Ishikawa (cell line): Measurements from ENCODE around the gene TECRL.

ENCODE experiments used
- CEBPB ChIP-seq: IDR thresholded peaks from 2 replicates; pipeline ENCODE4 v1.6.1; 2012
- CREB1 ChIP-seq: IDR thresholded peaks from 2 replicates; pipeline ENCODE4 v1.6.1; 2012; ENCODE audit warnings: low read depth
- EGR1 ChIP-seq: IDR thresholded peaks from 2 replicates; pipeline ENCODE4 v1.6.1; 2012
- FOXM1 ChIP-seq: IDR thresholded peaks from 2 replicates; pipeline ENCODE4 v1.6.1; 2012; ENCODE audit warnings: low read depth, borderline replicate concordance
- RAD21 ChIP-seq: IDR thresholded peaks from 2 replicates; pipeline ENCODE4 v1.6.1; 2012; ENCODE audit warnings: low read depth
- TCF12 ChIP-seq: IDR thresholded peaks from 2 replicates; pipeline ENCODE4 v1.6.1; 2012; ENCODE audit warnings: low read depth
- TEAD4 ChIP-seq: IDR thresholded peaks from 2 replicates; pipeline ENCODE4 v1.6.1; 2012
- YY1 ChIP-seq: IDR thresholded peaks from 2 replicates; pipeline ENCODE4 v1.6.1; 2012; ENCODE audit warnings: low read depth
- TF ChIP-seq, protein P1 (sequence below): IDR thresholded peaks from 2 replicates; pipeline ENCODE4 v1.6.1; 2012; ENCODE audit warnings: low read depth, mild to moderate bottlenecking
- TF ChIP-seq, protein P2 (sequence below): IDR thresholded peaks from 2 replicates; pipeline ENCODE4 v1.6.1; 2012
- TF ChIP-seq, protein P3 (sequence below): IDR thresholded peaks from 2 replicates; pipeline ENCODE4 v1.6.1; 2012

DNA sequence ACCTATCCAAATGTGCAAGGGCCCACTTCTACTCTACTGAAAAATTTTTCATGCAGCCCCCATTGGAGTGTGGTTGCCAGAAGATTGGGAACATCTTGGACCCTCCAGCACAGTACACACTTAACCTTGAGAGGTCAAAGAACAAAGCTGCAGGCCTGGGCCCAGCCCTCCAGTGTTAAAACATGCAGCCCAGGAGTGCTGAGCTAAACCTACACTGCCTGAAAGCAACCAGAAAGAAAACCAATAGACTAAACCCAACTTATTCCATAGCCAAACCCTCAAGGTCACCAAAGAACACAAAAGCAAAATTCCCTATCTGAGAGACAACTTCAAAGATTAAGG is 47.9 kb downstream of the TECRL start:
- no peak for TF ChIP-seq CREB1
- TF ChIP-seq, protein P1, sequence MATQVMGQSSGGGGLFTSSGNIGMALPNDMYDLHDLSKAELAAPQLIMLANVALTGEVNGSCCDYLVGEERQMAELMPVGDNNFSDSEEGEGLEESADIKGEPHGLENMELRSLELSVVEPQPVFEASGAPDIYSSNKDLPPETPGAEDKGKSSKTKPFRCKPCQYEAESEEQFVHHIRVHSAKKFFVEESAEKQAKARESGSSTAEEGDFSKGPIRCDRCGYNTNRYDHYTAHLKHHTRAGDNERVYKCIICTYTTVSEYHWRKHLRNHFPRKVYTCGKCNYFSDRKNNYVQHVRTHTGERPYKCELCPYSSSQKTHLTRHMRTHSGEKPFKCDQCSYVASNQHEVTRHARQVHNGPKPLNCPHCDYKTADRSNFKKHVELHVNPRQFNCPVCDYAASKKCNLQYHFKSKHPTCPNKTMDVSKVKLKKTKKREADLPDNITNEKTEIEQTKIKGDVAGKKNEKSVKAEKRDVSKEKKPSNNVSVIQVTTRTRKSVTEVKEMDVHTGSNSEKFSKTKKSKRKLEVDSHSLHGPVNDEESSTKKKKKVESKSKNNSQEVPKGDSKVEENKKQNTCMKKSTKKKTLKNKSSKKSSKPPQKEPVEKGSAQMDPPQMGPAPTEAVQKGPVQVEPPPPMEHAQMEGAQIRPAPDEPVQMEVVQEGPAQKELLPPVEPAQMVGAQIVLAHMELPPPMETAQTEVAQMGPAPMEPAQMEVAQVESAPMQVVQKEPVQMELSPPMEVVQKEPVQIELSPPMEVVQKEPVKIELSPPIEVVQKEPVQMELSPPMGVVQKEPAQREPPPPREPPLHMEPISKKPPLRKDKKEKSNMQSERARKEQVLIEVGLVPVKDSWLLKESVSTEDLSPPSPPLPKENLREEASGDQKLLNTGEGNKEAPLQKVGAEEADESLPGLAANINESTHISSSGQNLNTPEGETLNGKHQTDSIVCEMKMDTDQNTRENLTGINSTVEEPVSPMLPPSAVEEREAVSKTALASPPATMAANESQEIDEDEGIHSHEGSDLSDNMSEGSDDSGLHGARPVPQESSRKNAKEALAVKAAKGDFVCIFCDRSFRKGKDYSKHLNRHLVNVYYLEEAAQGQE, result no peak
- no peak for TF ChIP-seq RAD21
- TF ChIP-seq TCF12, result no peak
- TF ChIP-seq YY1, result no peak
- no peak for TF ChIP-seq FOXM1
- TF ChIP-seq, protein P2, sequence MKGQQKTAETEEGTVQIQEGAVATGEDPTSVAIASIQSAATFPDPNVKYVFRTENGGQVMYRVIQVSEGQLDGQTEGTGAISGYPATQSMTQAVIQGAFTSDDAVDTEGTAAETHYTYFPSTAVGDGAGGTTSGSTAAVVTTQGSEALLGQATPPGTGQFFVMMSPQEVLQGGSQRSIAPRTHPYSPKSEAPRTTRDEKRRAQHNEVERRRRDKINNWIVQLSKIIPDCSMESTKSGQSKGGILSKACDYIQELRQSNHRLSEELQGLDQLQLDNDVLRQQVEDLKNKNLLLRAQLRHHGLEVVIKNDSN, result no peak
- TF ChIP-seq, protein P3, sequence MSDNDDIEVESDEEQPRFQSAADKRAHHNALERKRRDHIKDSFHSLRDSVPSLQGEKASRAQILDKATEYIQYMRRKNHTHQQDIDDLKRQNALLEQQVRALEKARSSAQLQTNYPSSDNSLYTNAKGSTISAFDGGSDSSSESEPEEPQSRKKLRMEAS, result no peak
- no peak for TF ChIP-seq TEAD4
- TF ChIP-seq CEBPB, result no peak
- TF ChIP-seq EGR1, result no peak
